Hepatocyte (in vitro differentiated cells): ENCODE data around the gene SLC16A8.

Experiments
- CTCF ChIP-seq: fragments of 200-600 bp; sonication (generic); IDR thresholded peaks from 2 replicates; pipeline ENCODE4 v1.5.1; 2016; ENCODE audit warnings: antibody characterized with exemption, mild to moderate bottlenecking; ENCODE audit not compliant: poor library complexity
- EZH2 ChIP-seq: fragments of 200-600 bp; sonication (generic); IDR thresholded peaks from 2 replicates; pipeline ENCODE4 v1.6.1; 2016; ENCODE audit warnings: antibody characterized with exemption, mild to moderate bottlenecking, borderline replicate concordance

- TF ChIP-seq CTCF (no peak), EZH2 (no peak)
Measured at GRCh38 chr22:38068641-38069371, 15.2 kb downstream of the SLC16A8 start.
